Superior temporal gyrus (tissue), 1 donor: ENCODE measurements around the gene FAM47C.
"Not testable (repeated sequence)": the region's sequence is repeated elsewhere in the genome, so short reads cannot be mapped to it uniquely, and the experiment has no call there.

ENCODE experiments used
- DNase-seq: peaks from one replicate; pipeline ENCODE4 v3.0.0-alpha.2; 2016; ENCODE audit errors: extremely low spot score

FAM47C gene

DNA sequence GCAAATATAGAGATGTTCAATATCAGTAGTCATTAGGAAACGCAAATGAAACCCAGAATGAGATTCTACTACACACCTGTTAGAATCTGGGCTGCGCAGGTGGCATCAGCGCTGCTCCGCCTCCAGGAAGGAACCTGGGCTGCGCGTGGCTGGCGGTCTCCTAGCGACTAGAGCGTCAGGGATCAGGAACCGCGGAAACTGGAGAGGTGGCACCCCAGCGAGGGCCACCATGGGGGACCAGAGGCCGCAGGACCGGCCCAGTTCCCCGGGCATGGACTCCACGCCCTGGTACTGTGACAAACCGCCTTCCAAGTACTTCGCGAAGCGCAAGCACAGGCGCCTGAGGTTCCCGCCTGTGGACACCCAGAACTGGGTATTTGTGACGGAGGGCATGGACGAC, at the start of gene FAM47C:
FAM47C (plus strand) TSS at position 185 of the 400 bp plus-strand sequence; CDS start at position 230, 45 bp downstream.
- not testable (repeated sequence) for DNase-seq

DNA sequence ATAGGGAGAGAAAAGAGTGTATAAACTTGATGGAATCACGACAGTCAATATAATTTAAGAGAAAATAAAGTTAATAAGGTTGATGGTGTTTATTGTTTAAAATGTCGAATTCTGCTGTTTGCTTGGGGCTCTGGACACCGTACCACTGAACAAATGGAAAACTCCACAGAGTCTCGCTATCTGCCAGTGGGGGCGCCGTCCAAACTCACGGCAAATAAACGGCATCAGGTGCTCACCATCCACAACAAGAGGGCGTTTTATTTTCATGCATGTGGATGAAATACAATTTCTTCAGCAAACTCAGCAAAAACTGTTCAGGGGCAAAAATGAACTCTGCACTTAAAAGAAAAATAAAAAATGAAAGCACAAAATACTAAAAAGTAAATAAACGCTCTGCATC, 46.6 kb upstream of the FAM47C start:
- DNase-seq, result no peak

GRCh38 chrX:36963069-36963808, 44.9 kb upstream of the FAM47C start:
- DNase-seq, result no peak

GRCh38 chrX:36963852-36964251, 44.3 kb upstream of the FAM47C start:
- DNase-seq, result no peak

DNA sequence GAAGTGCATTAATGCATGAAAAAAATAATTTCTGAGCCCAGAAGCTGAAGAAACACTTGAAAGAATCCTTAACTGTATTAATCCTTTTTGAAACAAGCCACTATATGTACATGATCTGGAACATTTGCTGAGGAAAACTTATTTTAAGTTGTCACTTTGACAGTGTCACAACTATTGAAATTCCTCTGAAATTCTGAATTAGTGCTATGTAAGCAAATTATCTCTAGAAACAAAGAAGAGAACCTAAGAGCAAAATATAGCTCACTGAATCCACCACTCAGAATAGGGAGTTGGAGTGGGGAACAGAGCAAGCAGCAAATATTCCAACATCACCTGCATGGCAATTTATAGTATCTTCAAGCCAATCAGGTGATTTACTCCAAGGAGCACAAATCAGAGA, 34.6 kb upstream of the FAM47C start:
- no peak for DNase-seq

DNA sequence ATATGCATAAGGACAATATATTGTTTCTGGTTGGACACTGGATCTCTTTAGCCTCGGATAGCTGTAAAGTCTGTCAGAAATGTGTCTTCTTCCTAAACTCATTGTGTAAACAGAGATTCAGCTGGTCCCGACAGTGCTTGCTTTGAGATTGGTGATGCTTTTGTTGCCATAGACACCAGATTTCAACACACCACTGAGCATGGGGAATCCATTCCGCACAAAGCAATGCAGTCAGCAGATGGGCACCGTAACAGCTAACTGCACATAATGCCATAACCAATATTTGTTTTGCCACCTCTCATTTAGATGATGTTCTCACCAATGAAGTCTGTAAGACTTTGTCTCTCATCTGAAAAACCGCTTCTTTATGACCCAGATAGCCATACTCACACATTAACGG, 33.3 kb upstream of the FAM47C start:
- DNase-seq, result peak; percentile 10

DNA sequence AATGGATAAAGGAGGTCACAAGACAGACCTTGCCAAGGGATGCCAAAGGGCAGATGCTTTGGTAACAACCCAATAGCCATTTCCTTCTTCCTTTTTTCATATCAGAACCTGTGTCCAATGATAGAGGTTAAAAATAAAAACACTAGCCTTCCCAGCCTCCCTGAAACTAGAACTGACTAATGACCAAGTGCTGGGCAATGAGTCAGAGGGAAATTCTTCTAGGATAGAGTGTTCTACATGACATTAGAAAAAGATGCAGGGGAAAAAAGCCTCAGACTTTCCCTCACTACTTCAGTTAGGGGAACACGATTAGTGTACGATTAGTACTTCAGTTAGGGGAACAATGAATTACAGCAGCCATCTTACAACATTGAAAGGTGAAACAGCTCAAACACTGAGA, 29.3 kb upstream of the FAM47C start:
- DNase-seq, result no peak

- DNase-seq, result no peak
These were observed 24.3 kb upstream of the FAM47C start for GRCh38 chrX:36983831-36984230.

GRCh38 chrX:36985416-36986209, 22.6 kb upstream of the FAM47C start:
- not testable (repeated sequence) for DNase-seq

GRCh38 chrX:36986231-36986630, 21.9 kb upstream of the FAM47C start:
- DNase-seq, result no peak

DNA sequence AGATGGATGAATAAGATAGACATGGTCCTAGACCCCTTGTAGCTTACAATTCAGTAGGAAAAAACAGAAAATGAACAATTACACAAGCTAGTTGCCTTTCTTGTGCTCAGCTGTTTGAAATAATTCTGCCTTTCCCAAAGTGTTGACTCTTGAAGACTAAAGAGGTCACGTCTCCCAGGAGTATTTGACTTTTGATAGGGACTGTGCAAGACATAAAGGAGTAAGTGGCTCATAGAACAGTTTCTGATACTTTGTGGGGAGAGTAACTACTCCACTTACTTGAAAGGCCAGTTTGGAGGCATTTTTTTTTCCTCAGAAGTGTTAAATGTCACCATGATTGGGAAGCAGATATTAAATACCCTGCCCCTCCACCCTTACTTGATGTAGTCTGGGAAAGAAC, 21.0 kb upstream of the FAM47C start:
- not testable (repeated sequence) for DNase-seq

- no peak for DNase-seq
These were observed 8.0 kb upstream of the FAM47C start for GRCh38 chrX:37000140-37000539.

- no peak for DNase-seq
These were observed 2.3 kb downstream of the FAM47C start for GRCh38 chrX:37010496-37010895.

GRCh38 chrX:37034260-37034659, 26.1 kb downstream of the FAM47C start:
- DNase-seq, result not testable (repeated sequence)

- not testable (repeated sequence) for DNase-seq
These were observed 28.6 kb downstream of the FAM47C start for GRCh38 chrX:37036674-37037220.

- not testable (repeated sequence) for DNase-seq
These were observed 30.6 kb downstream of the FAM47C start for GRCh38 chrX:37038814-37039213.

DNA sequence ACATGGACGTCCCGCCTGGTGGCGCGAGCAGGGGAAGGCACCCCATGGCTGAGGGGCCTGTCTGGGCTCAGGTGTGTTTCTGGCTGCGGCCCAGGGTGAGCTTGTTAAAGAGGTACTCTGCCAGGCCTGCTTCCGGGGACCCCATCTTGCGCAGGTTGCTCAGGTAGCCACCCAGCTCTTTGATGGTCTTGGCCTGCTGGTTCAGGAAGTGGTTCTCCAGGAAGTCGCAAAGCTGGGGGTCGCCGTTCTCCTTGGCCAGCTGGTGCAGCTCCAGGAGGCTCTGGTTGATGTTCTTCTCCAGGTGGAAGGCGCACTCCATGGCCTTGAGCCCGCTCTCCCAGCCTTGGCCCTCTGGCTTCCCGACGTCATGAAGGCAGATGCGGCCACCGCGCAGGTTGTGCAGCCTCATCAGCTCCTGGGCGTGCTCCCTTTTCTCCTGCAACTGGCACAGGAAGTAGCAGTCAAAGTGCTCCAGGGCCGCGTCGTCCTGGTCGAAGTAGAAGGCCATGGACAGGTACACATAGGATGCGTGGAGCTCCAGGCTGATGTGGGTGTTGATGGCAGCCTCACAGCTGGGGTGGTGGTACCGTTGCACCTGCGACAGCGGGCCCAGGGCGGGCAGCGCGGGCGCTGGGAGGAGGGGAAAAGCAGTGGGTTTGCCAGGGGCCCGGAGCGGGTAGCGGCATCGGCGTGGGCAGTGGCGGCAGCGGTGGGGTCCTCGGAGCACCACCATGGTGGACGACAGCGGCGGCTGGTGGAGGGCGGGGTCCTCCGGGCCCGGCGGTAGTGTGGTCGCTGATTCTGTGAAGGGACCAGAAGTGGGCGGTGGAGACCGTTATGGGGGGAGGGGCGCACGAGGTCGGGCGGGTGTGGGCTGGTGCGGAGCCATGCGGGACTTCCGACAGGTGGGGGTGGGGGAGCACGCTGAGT, 35.1 kb downstream of the FAM47C start:
- DNase-seq, result not testable (repeated sequence)

- no peak for DNase-seq
These were observed 39.6 kb downstream of the FAM47C start for GRCh38 chrX:37047776-37048175.

DNA sequence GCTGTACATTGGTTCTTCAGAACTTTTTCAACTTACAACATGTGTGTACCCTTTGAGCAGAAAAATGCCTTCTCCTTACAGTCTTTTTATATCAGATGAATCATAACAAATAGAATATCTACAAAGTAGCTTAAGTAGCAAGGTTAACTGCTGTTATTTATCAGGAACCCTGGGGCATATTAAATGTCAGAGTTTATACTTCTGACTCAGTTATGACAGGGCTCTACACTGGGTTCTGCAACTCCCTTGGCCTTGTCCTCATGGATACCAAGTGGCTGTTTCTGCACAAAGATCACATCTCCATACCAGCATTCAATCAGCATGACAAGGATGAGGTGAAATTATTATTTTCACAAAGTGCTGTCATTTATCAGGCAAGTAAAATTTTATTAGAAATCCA, 49.4 kb downstream of the FAM47C start:
- DNase-seq, result not testable (repeated sequence)

DNA sequence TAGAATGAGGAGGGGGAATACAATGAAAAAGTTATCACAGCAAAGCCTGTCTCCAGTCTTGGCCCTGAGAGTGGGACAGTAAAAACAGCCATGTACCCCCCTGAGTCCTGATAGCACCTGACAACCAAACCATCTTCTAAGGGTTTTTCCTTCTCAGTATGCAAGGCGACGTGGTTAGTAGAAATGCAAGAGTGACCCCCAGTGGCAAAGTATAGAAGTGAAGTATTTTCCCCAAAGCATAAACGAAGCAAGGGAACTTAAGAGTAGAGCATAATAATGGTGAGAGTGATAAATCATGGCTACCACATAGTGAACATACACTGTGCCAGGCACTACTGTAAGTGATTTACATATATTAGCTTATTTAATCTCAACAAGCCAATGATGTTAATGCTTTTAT, 52.8 kb downstream of the FAM47C start:
- DNase-seq, result peak; percentile 60
